Transverse colon (tissue), 4 donors: ENCODE data around the gene CWH43. TPM values are rescaled to one million over a fixed set of nuclear protein-coding genes. Genes with fewer than 3 reads are reported as not detected.
"Not testable (repeated sequence)": the region's sequence is repeated elsewhere in the genome, so short reads cannot be mapped to it uniquely, and the experiment has no call there.

Experiments
- DNase-seq: peaks from one replicate; pipeline ENCODE4 v3.0.0-alpha.2; 2019
- H3K27ac ChIP-seq, 4 donors: fragments of 200-600 bp; sonication (generic); 2 replicates each; pipeline ENCODE4 v1.5.1; 2016 to 2018; ENCODE audit warnings: inconsistent platforms in 4 of 4
- H3K27me3 ChIP-seq: fragments of 200-600 bp; sonication (generic); 2 replicates; pipeline ENCODE4 v1.5.1; 2017; ENCODE audit warnings: inconsistent platforms
- H3K36me3 ChIP-seq, 4 donors: fragments of 200-600 bp; sonication (generic); 2 replicates each; pipeline ENCODE4 v1.5.1; 2017 to 2019; ENCODE audit warnings: inconsistent platforms in 4 of 4
- H3K4me1 ChIP-seq, 4 donors: fragments of 200-600 bp; sonication (generic); 2 replicates each; pipeline ENCODE4 v1.5.1; 2017 to 2020; ENCODE audit warnings: inconsistent platforms in 4 of 4
- H3K4me3 ChIP-seq, 4 donors: fragments of 200-600 bp; sonication (generic); 1 replicate in 1 of 4; 2 replicates in 3 of 4; pipeline versions ENCODE4 v1.5.1 to v1.6.1; 2017 to 2019; ENCODE audit warnings: inconsistent platforms in 4 of 4
- H3K9me3 ChIP-seq, 2 donors: fragments of 200-600 bp; sonication (generic); 2 replicates each; pipeline ENCODE4 v1.5.1; 2017 to 2019; ENCODE audit warnings: inconsistent platforms in 2 of 2
- EP300 ChIP-seq: sonication (generic); formaldehyde crosslinking; IDR thresholded peaks from one replicate; pipeline ENCODE4 v1.6.1; 2017; ENCODE audit warnings: antibody characterized with exemption, low read depth
- POLR2A ChIP-seq: fragments of 450-650 bp; IDR thresholded peaks from one replicate; pipeline ENCODE4 v1.6.1; 2016; ENCODE audit warnings: antibody characterized with exemption, mild to moderate bottlenecking, moderate library complexity
- POLR2AphosphoS5 ChIP-seq, 3 donors: sonication (generic); formaldehyde crosslinking; IDR thresholded peaks; one replicate each; pipeline ENCODE4 v1.6.1; 2016; ENCODE audit warnings: antibody characterized with exemption in 3 of 3
- WGBS, 2 donors: methylation state at CpG; one replicate each; pipeline ENCODE4 v1.1.5; 2018; ENCODE audit warnings: low coverage in 1 of 2; 5-methylcytosine and 5-hydroxymethylcytosine counted together
- in situ Hi-C, 4 donors: fragments of 200-750 bp; cut with MboI; loops; one replicate each; pipeline versions ENCODE4 v1.15.0 to v1.15.1; 2017; ENCODE audit warnings: low sequenced_read_pairs in 3 of 4, low pct_ligation_motif_present in 1 of 4, low pct_unique_long_range_greater_than_20kb in 1 of 4
- intact Hi-C: fragments of 100-400 bp; cut with DNase I; formaldehyde crosslinking; loops from one replicate; pipeline ENCODE4 v1.15.1; 2023; ENCODE audit warnings: low total_unique reads
- total RNA-seq, 4 donors: library from RNA; depleted of rRNA; stranded (reverse); fragments of >200 nt; gene quantifications; one replicate each; pipeline ENCODE4 v1.1.0, GENCODE V29; 2016
- TF ChIP-seq, protein P1 (sequence below), 5 experiments: fragments of 200-600 bp in 3 of 5; fragments of 450-650 bp in 2 of 5; sonication (generic) in 3 of 5; IDR thresholded peaks; 1 replicate in 2 of 5; 2 replicates in 3 of 5; pipeline ENCODE4 v1.5.1; 2016 to 2017; ENCODE audit warnings: antibody characterized with exemption in 5 of 5, inconsistent platforms in 3 of 5, mild to moderate bottlenecking in 2 of 5, moderate library complexity in 1 of 5

CWH43 gene
- total RNA-seq, 4 donors from 2014 or later = 13.5 to 43.3 (median 34.8) TPM

DNA sequence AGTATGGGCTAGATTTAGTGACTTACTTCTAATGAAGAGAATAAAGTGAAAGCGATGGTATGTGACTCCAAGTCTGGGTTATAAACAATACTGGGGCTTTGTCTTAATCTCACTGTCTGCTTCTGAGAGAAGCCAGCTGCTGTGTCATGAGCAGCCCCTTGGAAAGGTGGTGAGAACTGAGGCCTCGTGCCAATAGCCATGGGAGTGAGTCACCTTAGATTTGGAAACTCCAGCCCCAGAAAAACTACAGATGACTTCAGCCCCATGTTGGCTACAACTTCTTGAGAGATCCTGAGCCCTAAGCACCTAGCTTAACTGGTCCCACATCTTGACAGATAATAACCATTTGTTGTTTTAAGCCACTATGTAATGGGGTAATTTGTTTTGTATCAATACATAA, 77.6 kb downstream of the CWH43 start:
- WGBS, 2 donors = 66% methylated on average over 2 of the region's 2 CpGs; no CpG with 5 or more reads in 1 of the 2 donors
- H3K27ac ChIP-seq = no peak overlapping the region
- intact Hi-C loops (no loop called here), in situ Hi-C loops (no loop called here)
- no peak for DNase-seq
- no peaks in the 10 kb centered on the region for H3K27me3 ChIP-seq
- no peak overlapping the region for H3K4me3 ChIP-seq
- TF ChIP-seq POLR2AphosphoS5 (IDR thresholded peaks at IDR 0.05) (no peak), EP300 (no peak), POLR2A (no peak)
- TF ChIP-seq, protein P1, sequence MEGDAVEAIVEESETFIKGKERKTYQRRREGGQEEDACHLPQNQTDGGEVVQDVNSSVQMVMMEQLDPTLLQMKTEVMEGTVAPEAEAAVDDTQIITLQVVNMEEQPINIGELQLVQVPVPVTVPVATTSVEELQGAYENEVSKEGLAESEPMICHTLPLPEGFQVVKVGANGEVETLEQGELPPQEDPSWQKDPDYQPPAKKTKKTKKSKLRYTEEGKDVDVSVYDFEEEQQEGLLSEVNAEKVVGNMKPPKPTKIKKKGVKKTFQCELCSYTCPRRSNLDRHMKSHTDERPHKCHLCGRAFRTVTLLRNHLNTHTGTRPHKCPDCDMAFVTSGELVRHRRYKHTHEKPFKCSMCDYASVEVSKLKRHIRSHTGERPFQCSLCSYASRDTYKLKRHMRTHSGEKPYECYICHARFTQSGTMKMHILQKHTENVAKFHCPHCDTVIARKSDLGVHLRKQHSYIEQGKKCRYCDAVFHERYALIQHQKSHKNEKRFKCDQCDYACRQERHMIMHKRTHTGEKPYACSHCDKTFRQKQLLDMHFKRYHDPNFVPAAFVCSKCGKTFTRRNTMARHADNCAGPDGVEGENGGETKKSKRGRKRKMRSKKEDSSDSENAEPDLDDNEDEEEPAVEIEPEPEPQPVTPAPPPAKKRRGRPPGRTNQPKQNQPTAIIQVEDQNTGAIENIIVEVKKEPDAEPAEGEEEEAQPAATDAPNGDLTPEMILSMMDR (IDR thresholded peaks at IDR 0.05) = no peak
- H3K4me1 ChIP-seq = no peaks in the 10 kb centered on the region
- no peaks in the 10 kb centered on the region for H3K9me3 ChIP-seq
- H3K36me3 ChIP-seq = peaks cover 0 to 2% (median 0%) of the 10 kb centered on the region in 4 donors

DNA sequence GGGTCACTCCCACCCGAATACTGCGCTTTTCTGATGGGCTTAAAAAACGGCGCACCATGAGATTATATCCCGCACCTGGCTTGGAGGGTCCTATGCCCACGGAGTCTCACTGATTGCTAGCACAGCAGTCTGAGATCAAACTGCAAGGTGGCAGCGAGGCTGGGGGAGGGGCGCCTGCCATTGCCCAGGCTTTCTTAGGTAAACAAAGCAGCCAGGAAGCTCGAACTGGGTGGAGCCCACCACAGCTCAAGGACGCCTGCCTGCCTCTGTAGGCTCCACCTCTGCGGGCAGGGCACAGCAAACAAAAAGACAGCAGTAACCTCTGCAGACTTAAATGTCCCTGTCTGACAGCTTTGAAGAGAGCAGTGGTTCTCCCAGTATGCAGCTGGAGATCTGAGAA, 86.1 kb downstream of the CWH43 start:
- H3K36me3 ChIP-seq, H3K4me3 ChIP-seq, H3K9me3 ChIP-seq, intact Hi-C loops, H3K4me1 ChIP-seq, H3K27ac ChIP-seq, in situ Hi-C loops, H3K27me3 ChIP-seq: not testable (repeated sequence)
- 63% methylated on average over 11 of the region's 11 CpGs; no CpG with 5 or more reads in 1 of the 2 donors for WGBS, 2 donors
- DNase-seq = peak; percentile 13

DNA sequence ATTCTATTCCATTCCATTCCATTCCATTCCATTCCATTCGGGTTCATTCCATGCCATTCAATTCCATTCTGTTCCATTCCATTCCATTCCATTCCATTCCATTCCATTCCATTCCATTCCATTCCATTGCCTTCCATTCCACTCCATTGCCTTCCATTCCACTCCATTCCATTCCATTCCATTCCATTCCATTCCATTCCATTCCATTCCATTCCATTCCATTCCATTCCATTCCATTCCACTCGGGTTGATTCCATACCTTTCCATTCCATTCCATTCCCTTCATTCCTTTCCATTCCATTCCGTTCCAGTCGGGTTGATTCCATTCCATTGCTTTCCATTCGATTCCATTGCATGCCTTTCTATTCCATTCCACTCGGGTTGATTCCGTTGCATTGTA, 105.8 kb downstream of the CWH43 start:
- H3K4me3 ChIP-seq, in situ Hi-C loops, H3K9me3 ChIP-seq, H3K27ac ChIP-seq, H3K36me3 ChIP-seq, intact Hi-C loops, H3K4me1 ChIP-seq, H3K27me3 ChIP-seq, DNase-seq: not testable (repeated sequence)
- 62 to 67% methylated on average over 7 of the region's 7 CpGs for WGBS, 2 donors

DNA sequence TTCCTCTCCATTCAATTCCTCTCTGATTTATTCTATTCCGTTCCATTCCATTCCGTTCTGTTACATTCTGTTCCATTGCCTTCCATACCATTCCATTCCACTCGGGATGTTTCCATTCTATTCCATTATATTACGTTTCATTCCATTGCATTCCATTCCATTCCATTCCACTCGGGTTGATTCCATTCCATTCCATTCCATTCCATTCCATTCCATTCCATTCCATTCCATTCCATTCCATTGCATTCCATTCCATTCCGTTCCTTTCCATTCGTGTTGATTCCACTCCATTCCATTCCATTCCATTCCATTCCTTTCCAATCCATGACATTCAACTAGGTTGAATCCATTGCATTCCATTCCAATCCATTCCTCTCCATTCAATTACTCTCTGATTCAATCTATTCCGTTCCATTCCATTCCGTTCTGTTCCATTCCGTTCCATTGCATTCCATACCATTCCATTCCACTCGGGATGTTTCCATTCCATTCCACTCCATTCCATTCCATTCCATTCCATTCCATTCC, 106.6 kb downstream of the CWH43 start:
- in situ Hi-C loops, H3K9me3 ChIP-seq, intact Hi-C loops: not testable (repeated sequence)

DNA sequence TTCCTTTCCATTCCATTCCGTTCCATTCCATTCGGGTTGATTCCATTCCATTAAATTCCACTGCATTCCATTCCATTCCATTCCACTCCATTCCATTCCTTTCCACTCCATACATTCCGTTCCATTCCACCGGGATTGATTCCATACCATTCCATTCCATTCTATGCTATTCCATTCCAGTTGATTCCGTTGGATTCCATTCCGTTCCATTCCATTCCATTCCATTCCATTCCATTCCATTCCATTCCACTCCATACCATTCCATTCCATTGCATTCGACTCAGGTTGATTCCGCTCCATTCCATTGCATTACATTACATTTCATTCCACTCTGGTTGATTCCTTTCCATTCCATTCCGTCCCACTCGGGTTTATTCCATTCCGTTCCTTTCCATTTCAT, 110.1 kb downstream of the CWH43 start:
- WGBS, 2 donors = 69 to 72% methylated on average over 11 of the region's 11 CpGs
- intact Hi-C loops, H3K36me3 ChIP-seq, H3K4me1 ChIP-seq, DNase-seq, H3K27me3 ChIP-seq, H3K4me3 ChIP-seq, in situ Hi-C loops, H3K27ac ChIP-seq: not testable (repeated sequence)
- H3K9me3 ChIP-seq = peaks cover 4 to 10% of the 10 kb centered on the region in 2 donors

More for the DNA sequence above, 106.6 kb downstream of the CWH43 start:
- not testable (repeated sequence) for H3K4me1 ChIP-seq, H3K27ac ChIP-seq, H3K27me3 ChIP-seq, DNase-seq, H3K36me3 ChIP-seq, H3K4me3 ChIP-seq
- 62 to 73% methylated on average over 11 of the region's 11 CpGs for WGBS, 2 donors

DNA sequence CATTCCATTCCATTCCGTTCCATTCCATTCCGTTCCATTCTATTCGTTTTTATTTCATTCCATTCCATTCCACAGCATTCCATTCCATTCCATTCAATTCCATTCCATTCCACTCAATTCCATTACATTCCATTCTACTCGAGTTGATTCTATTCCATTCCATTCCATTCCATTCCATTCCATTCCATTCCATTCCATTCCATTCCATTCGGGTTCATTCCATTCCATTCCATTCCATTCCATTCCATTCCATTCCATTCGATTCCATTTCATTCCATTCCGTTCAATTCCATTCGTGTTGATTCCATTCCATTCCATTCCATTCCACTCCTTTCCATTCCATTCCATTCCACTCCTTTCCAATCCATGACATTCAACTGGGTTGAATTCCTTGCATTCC, 110.6 kb downstream of the CWH43 start:
- H3K27ac ChIP-seq, H3K36me3 ChIP-seq, H3K4me1 ChIP-seq, intact Hi-C loops, H3K4me3 ChIP-seq, DNase-seq, in situ Hi-C loops, H3K27me3 ChIP-seq: not testable (repeated sequence)
- peaks cover 4 to 10% of the 10 kb centered on the region in 2 donors for H3K9me3 ChIP-seq
- 59 to 72% methylated on average over 5 to 8 of the region's 8 CpGs for WGBS, 2 donors

DNA sequence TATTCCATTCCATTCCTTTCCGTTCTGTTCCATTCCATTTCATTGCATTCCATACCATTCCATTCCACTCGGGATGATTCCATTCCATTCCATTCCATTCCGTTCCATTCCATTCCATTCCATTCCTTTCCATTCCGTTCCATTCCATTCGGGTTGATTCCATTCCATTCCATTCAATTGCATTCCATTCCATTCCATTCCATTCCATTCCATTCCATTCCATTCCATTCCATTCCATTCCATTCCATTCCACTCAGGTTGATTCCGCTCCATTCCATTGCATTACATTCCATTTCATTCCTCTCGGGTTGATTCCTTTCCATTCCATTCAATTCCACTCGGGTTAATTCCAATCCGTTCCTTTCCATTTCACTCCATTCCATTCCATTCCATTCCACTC, 111.0 kb downstream of the CWH43 start:
- 46 to 55% methylated on average over 9 of the region's 9 CpGs for WGBS, 2 donors
- H3K27ac ChIP-seq, in situ Hi-C loops, H3K36me3 ChIP-seq, H3K4me3 ChIP-seq, intact Hi-C loops, DNase-seq, H3K4me1 ChIP-seq, H3K27me3 ChIP-seq: not testable (repeated sequence)
- peaks cover 4 to 10% of the 10 kb centered on the region in 2 donors for H3K9me3 ChIP-seq

DNA sequence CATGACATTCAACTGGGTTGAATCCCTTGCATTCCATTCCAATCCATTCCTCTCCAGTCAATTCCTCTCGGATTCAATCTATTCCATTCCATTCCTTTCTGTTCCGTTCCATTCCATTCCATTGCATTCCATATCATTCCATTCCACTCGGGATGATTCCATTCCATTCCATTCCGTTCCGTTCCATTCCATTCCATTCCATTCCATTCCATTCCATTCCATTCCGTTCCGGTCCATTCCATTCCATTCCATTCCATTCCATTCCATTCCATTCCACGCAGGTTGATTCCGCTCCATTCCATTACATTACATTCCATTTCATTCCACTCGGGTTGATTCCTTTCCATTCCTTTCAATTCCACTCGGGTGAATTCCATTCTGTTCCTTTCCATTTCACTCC, 111.4 kb downstream of the CWH43 start:
- H3K4me3 ChIP-seq, H3K27me3 ChIP-seq, H3K27ac ChIP-seq, DNase-seq, H3K4me1 ChIP-seq, H3K36me3 ChIP-seq, in situ Hi-C loops, intact Hi-C loops: not testable (repeated sequence)
- 56 to 57% methylated on average over 11 of the region's 11 CpGs for WGBS, 2 donors
- H3K9me3 ChIP-seq = peaks cover 4 to 10% of the 10 kb centered on the region in 2 donors

DNA sequence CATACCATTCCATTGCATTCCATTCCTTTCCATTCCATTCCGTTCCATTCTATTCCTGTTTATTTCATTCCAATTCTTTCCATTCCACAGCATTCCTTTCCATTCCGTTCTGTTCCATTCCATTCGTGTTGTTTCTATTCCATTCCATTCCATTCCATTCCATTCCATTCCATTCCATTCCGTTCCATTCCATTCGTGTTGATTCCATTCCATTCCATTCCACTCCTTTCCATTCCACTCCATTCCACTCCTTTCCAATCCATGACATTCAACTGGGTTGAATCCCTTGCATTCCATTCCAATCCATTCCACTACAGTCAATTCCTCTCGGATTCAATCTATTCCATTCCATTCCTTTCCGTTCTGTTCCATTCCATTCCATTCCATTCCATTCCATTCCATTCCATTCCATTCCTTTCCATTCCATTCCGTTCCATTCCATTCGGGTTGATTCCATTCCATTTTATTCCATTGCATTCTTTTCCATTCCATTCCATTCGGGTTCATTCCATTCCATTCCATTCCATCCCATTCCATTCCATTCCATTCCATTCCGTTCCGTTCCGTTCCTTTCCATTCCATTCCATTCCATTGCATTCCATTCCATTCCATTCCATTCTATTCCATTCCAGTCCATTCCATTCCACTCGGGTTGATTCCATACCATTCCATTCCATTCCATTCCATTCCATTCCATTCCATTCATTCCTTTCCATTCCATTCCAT, 112.1 kb downstream of the CWH43 start:
- H3K36me3 ChIP-seq, in situ Hi-C loops, H3K27me3 ChIP-seq, DNase-seq, H3K4me1 ChIP-seq, intact Hi-C loops, H3K4me3 ChIP-seq, H3K27ac ChIP-seq: not testable (repeated sequence)
- 70 to 74% methylated on average over 14 of the region's 14 CpGs for WGBS, 2 donors
- peaks cover 7 to 10% of the 10 kb centered on the region in 2 donors for H3K9me3 ChIP-seq
